ENCODE results near the gene SRL.

SRL gene

DNA sequence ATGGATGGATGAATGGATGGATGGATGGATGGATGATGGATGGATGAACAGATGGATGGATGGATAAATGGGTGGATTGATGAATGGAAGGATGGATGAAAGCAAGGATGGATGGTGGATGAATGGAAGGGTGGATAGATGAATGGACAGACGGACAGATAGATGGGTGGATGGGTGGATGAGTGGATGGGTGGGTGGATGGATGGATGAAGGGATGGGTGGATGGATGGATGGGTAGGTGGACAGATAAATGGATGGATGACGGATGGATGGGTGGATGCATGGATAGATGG is 14.9 kb downstream of the SRL start:
- TF ChIP-seq LEF1 (IDR thresholded peaks at IDR 0.05; ENCODE audit: borderline replicate concordance) (no peak), TARDBP (IDR thresholded peaks at IDR 0.05) (no peak), ARNT (IDR thresholded peaks at IDR 0.05) (no peak), L3MBTL2 (conservative IDR thresholded peaks at IDR 0.05) (no peak), CTBP1 (IDR thresholded peaks at IDR 0.05; ENCODE audit: borderline replicate concordance) (no peak), HDGF (IDR thresholded peaks at IDR 0.05; ENCODE audit: borderline replicate concordance) (no peak), SUZ12 (IDR thresholded peaks at IDR 0.05) (no peak), FOXA1 (IDR thresholded peaks at IDR 0.05) (no peak), BHLHE40 (IDR thresholded peaks at IDR 0.05; ENCODE audit: borderline replicate concordance) (no peak), SP1 (IDR thresholded peaks at IDR 0.05) (no peak)
- TF ChIP-seq, protein P1, sequence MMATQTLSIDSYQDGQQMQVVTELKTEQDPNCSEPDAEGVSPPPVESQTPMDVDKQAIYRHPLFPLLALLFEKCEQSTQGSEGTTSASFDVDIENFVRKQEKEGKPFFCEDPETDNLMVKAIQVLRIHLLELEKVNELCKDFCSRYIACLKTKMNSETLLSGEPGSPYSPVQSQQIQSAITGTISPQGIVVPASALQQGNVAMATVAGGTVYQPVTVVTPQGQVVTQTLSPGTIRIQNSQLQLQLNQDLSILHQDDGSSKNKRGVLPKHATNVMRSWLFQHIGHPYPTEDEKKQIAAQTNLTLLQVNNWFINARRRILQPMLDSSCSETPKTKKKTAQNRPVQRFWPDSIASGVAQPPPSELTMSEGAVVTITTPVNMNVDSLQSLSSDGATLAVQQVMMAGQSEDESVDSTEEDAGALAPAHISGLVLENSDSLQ (IDR thresholded peaks at IDR 0.05), result no peak
- POLR2A ChIA-PET, result no interaction called here
- DNase-seq (ENCODE audit: extremely low spot score), result no peak
- CTCF ChIA-PET, result no interaction called here

DNA sequence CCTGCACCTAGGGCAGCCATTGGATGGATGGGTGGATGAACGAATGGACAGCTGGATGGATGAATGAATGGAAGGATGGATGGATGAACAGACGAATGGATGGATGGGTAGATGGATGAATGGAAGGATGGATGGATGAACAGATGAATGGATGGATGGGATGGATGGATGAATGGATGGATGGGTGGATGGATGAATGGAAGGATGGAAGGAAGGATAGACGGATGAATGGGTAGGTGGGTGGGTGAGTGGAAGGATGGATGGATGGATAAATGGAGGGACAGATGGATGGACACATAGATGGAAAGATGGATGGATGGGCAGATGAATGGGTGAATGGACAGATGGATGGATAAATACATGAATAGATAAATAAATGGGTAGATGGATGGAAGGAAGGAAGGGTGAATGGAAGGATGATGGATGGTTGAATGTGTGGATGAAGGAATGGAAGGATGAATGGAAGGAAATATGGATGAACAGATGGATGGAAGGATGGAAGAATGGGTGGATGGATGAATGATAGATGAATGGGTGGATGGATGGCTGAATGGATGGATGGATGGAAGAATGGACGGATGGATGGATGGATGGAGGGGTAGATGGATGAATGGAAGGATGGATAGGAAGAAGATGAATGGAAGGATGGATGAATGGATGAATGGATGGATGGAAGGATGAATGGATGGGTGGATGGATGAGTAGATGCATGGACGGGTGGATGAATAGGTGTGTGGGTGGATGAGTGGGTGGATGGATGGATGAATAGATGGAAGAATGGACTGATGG is 15.4 kb downstream of the SRL start:
- DNase-seq (ENCODE audit: extremely low spot score), result no peak
- TF ChIP-seq SP1 (IDR thresholded peaks at IDR 0.05) (no peak), LEF1 (IDR thresholded peaks at IDR 0.05; ENCODE audit: borderline replicate concordance) (no peak), FOXK2 (IDR thresholded peaks at IDR 0.05) (no peak), NFRKB (IDR thresholded peaks at IDR 0.05) (no peak), TARDBP (IDR thresholded peaks at IDR 0.05) (no peak), L3MBTL2 (conservative IDR thresholded peaks at IDR 0.05) (no peak), ELF4 (IDR thresholded peaks at IDR 0.05) (no peak), ARNT (IDR thresholded peaks at IDR 0.05) (no peak), FOXA1 (IDR thresholded peaks at IDR 0.05) (no peak), BHLHE40 (IDR thresholded peaks at IDR 0.05; ENCODE audit: borderline replicate concordance) (no peak), ZNF384 (IDR thresholded peaks at IDR 0.05) (no peak), HDGF (IDR thresholded peaks at IDR 0.05; ENCODE audit: borderline replicate concordance) (no peak)
- POLR2A ChIA-PET, result no interaction called here
- CTCF ChIA-PET, result no interaction called here

DNA sequence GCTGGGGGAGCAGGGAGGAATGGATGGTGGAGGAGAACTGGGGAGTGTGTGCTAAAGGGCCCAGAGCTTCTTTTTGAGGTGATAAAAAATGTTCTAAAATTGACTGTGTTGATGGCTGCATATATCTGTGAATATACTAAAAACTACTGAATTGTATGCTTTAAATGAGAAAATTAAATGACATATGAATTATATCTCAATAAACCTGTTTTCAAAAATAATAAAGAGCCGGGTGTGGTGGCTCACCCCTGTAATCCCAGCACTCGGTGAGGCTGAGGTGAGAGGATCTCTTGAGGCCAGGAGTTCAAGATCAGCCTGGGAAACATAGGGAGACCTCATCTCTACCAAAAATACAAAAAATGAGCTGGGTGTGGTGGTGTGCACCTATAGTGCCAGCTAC is 16.8 kb downstream of the SRL start:
- POLR2A ChIA-PET, result no interaction called here

DNA sequence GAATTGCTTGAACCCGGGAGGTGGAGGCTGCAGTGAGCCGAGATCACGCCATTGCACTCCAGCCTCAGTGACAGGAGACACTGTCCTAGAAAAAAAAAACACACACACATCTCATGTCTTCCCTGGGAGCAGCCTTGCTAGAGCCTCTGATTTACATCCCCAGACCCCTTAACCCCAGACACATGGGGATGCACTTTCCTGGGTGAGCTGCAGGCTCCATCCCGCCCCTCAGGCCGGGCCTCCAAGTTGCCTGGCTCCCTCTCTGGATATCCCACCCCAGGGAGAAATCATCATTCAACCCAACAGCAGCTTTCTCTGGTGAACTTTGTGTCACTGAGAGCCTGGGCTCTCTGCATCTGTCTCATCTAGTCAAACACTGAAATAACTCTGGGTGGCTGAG is 21.5 kb downstream of the SRL start:
- CTCF ChIA-PET, result no interaction called here
- no peak for TF ChIP-seq CTBP1 (IDR thresholded peaks at IDR 0.05; ENCODE audit: borderline replicate concordance)
- no peak for TF ChIP-seq NFRKB (IDR thresholded peaks at IDR 0.05)
- POLR2A ChIA-PET, result no interaction called here
- no peak for DNase-seq (ENCODE audit: extremely low spot score)

More for the DNA sequence above, 16.8 kb downstream of the SRL start:
- TF ChIP-seq, protein P1 (IDR thresholded peaks at IDR 0.05), result no peak
- TF ChIP-seq SUZ12 (IDR thresholded peaks at IDR 0.05), result no peak
- TF ChIP-seq TARDBP (IDR thresholded peaks at IDR 0.05), result no peak
- TF ChIP-seq FOXA1 (IDR thresholded peaks at IDR 0.05), result no peak
- TF ChIP-seq SP1 (IDR thresholded peaks at IDR 0.05), result no peak
- TF ChIP-seq ARNT (IDR thresholded peaks at IDR 0.05), result no peak
- TF ChIP-seq ELF4 (IDR thresholded peaks at IDR 0.05), result no peak
- no peak for DNase-seq (ENCODE audit: extremely low spot score)
- CTCF ChIA-PET, result no interaction called here

DNA sequence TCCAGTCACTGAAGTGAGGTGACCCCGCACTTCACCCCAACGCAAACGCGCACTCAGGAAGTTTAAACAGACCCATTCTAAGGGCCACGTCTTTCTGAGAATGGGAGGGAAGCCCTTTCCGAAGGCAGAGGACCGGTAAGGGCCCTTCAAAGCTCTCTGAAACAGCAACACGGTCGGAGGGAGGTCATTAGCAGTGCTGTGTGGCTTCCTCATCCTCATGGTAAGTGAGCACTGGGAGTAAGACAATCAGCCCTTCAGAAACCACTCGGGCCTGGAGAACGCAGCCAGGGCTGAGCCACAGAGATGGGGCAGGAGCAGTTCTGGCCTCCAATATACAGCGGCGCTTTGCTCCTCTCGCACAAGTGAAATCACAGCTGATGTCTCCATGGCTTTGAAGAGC is 23.7 kb downstream of the SRL start:
- POLR2A ChIA-PET, result interaction anchor here (1.8 kb wide), 1 partner anchor 35 kb away, joined by 8 read pairs; no protein-coding TSS in a partner anchor

More for the DNA sequence above, 23.7 kb downstream of the SRL start:
- TF ChIP-seq HDGF (IDR thresholded peaks at IDR 0.05; ENCODE audit: borderline replicate concordance), result no peak
- TF ChIP-seq TARDBP (IDR thresholded peaks at IDR 0.05), result no peak
- TF ChIP-seq NFRKB (IDR thresholded peaks at IDR 0.05), result no peak
- TF ChIP-seq ARNT (IDR thresholded peaks at IDR 0.05), result no peak
- TF ChIP-seq L3MBTL2 (conservative IDR thresholded peaks at IDR 0.05), result no peak
- no peak for TF ChIP-seq BHLHE40 (IDR thresholded peaks at IDR 0.05; ENCODE audit: borderline replicate concordance)
- TF ChIP-seq FOXM1 (IDR thresholded peaks at IDR 0.05; ENCODE audit: borderline replicate concordance), result no peak
- TF ChIP-seq FOXA1 (IDR thresholded peaks at IDR 0.05), result no peak
- TF ChIP-seq, protein P1 (IDR thresholded peaks at IDR 0.05), result no peak
- TF ChIP-seq LEF1 (IDR thresholded peaks at IDR 0.05; ENCODE audit: borderline replicate concordance), result no peak
- no peak for TF ChIP-seq ZNF384 (IDR thresholded peaks at IDR 0.05)
- TF ChIP-seq CTBP1 (IDR thresholded peaks at IDR 0.05; ENCODE audit: borderline replicate concordance), result no peak
- no peak for TF ChIP-seq SP1 (IDR thresholded peaks at IDR 0.05)
- no peak for TF ChIP-seq FOXK2 (IDR thresholded peaks at IDR 0.05)
- TF ChIP-seq ELF4 (IDR thresholded peaks at IDR 0.05), result no peak
- no peak for TF ChIP-seq SUZ12 (IDR thresholded peaks at IDR 0.05)
- no peak for DNase-seq (ENCODE audit: extremely low spot score)
- CTCF ChIA-PET, result interaction anchor here (0.6 to 0.9 kb wide), 2 partner anchors 13 to 18 kb away, joined by 4 to 5 read pairs; no protein-coding TSS in a partner anchor
